Activated CD8-positive, alpha-beta memory T cell treated with anti-CD3 and anti-CD28 coated beads, Interleukin-2, amount 50 U/mL, for 1 hour (primary cell): ENCODE results near the gene CBX3.
"Not testable (repeated sequence)": the region's sequence is repeated elsewhere in the genome, so short reads cannot be mapped to it uniquely, and the experiment has no call there.

ENCODE experiments used
- DNase-seq: peaks from one replicate; pipeline ENCODE4 v3.0.0-alpha.2; 2020; ENCODE audit errors: extremely low read depth

The CBX3 gene

DNA sequence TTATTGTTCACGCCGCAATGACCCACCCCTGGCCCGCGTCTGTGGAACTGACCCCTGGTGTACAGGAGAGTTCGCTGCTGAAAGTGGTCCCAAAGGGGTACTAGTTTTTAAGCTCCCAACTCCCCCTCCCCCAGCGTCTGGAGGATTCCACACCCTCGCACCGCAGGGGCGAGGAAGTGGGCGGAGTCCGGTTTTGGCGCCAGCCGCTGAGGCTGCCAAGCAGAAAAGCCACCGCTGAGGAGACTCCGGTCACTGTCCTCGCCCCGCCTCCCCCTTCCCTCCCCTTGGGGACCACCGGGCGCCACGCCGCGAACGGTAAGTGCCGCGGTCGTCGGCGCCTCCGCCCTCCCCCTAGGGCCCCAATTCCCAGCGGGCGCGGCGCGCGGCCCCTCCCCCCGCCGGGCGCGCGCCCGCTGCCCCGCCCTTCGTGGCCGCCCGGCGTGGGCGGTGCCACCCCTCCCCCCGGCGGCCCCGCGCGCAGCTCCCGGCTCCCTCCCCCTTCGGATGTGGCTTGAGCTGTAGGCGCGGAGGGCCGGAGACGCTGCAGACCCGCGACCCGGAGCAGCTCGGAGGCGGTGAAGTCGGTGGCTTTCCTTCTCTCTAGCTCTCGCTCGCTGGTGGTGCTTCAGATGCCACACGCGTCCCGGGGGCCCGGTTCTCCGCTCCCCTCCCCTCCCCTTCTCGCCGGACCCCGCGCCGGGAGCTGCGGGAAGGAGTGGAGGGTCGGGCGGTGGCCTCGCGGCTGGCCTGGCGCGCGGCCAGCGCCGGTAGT, at the start of gene CBX3:
Gene CBX3, plus strand, starts transcription at position 499 of the 772 bp plus-strand sequence. CDS start 1,254 bp downstream, outside the sequence.
- DNase-seq = peak; percentile 75

DNA sequence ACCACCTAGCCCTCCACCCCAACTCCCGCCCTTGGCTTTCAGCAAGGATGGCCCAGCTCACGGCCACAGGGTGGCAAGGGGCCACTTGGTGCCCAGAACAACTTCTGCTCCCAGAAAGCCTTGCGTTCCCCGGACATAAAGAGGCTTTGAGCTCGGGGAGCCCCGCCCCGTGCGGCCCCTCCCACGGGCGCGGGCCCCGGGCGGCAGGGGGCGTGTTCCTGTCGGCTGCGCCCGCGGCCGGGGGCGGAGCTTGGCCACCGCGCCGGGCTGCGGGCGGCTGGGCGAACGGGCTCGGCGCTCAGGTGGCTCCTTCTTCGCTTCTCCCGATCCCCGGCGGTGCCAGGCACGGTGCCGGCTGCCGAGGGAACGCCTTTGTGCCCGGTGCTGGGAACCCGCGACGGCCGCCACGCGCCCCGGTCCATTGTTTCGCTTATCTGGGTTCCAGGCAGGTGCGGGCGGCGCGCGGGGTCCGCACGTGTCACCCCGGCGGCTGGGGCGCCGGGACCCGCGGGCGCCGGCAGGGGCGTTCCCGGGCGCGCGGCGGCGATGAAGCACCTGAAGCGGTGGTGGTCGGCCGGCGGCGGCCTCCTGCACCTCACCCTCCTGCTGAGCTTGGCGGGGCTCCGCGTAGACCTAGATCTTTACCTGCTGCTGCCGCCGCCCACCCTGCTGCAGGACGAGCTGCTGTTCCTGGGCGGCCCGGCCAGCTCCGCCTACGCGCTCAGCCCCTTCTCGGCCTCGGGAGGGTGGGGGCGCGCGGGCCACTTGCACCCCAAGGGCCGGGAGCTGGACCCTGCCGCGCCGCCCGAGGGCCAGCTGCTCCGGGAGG, 49.4 kb upstream of the CBX3 start, which contains the start of gene NFE2L3:
Gene NFE2L3, plus strand, starts transcription at position 246 of the 829 bp plus-strand sequence. Its CDS starts 301 bp downstream, at position 547.
- DNase-seq = no peak

DNA sequence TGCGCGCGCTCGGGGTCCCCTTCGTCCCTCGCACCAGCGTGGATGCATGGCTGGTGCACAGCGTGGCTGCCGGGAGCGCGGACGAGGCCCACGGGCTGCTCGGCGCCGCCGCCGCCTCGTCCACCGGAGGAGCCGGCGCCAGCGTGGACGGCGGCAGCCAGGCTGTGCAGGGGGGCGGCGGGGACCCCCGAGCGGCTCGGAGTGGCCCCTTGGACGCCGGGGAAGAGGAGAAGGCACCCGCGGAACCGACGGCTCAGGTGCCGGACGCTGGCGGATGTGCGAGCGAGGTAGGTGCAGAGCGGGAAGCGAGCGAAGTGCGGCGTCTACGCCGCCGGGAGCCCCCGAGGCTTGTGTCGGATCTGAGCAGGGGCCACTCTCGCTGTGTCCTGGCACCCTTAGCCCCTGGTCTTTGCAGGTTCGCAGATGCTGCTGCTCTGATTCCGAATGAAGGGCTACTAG, 48.7 kb upstream of the CBX3 start:
- DNase-seq = not testable (repeated sequence)

DNA sequence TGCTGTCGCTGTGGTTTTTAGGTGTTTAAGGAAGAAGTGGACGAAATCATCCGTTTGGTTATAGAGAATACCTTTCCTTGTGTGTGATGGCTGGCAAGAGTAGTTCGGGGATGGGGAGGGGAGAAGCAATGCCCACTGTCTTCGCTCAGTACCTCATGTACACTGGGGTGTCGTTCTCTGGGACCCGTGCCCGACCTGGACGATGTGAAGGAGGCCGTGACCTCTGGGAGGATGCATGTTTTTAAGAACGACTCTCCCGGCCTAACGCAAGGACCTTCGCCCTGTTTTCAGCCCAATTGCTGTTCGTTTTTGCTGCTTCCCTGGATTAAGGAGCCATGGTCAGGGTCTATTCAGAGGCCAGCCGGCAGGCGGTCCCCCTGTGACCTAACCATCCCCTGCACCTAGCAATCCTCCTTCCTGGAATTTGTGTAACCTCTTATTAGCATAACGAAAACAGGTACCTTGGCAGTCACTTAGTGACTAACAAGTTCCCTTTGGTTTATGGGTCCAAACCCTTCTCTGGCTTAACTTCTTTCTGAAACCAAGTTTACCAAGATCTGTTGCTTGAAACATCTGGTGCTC, 48.2 kb upstream of the CBX3 start:
- DNase-seq = no peak

DNA sequence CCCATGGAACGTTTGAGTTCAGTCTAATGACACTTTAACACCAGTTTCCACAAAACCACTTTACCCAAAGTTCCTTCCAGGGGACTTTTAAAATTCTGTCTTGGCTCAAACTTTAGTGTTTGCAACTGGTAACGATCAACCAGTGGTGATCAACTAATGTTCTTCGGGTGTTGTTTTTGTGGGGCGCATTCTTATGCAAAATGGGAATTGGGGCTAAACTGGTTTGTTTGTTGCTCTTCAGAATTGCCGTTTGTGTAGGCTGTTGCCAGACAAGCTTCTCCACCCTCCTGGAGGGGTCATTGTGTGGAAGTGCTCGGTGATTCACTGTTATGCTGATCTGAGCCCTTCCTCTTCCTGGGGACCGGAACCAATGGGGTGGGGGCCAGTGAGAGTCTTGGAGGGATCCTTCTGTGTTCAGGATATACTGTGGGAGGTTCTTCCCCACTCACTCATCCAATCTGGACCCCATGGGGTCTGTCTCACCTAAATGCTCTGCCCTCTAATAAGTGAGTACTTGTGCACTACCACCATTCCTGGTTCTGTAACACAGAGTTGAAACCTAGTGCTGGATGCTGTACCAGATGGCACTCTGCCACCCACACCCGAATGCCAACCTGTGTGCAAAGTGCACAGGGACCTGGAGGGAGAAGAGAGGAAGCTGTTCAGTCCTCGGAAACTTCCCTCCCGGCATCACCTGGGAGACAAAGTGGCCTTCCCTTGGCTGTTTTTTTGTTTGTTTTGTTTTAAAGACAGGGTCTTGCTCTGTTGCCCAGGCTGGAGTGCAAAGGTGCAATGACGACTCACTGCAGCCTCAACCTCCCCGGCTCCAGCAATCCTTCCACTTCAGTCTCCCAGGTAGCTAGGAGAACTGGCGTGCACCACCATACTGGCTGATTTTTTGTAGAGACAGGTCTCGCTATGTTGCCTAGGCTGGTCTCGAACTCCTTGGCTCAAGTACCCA, 47.4 kb upstream of the CBX3 start:
- no peak for DNase-seq

DNA sequence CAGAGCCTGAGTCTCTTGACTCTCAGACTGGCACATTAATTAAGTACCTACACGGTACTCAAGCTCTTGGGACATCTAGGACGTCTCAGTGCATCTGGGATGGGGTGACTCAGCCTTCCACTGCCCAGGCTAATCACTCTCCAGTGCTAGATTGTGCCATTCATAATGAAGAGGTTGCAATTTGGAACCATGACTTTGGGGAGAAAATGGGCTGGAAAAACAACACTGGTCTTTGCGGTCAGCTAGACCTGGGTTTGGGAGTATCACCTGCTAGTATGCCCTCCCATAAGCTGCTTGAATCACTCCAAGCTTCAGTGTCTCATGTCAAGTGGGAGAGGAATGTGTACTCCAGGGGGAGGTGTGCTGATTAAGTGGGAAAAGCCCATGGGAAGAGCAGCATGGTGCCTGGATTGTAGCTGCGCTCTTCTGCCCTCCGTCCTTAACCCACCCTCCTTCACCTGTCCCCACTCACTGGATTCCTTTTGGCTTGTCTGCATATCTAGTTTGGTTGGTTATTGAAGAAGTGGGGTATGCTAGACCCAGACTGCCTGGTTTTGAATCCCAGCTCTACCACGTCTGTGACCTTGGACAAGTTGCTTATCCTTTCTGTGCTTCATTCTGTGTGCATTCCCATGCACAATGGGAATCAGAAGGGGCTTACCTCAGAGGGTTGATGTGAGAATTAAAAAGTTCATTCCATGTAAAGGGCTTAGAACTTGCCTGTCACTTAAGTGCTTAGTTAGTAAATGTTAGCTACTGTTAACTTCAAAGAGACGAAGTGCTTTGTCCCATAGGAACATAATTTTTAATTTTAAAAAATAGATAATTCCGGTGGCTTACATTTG, 45.8 kb upstream of the CBX3 start:
- no peak for DNase-seq

DNA sequence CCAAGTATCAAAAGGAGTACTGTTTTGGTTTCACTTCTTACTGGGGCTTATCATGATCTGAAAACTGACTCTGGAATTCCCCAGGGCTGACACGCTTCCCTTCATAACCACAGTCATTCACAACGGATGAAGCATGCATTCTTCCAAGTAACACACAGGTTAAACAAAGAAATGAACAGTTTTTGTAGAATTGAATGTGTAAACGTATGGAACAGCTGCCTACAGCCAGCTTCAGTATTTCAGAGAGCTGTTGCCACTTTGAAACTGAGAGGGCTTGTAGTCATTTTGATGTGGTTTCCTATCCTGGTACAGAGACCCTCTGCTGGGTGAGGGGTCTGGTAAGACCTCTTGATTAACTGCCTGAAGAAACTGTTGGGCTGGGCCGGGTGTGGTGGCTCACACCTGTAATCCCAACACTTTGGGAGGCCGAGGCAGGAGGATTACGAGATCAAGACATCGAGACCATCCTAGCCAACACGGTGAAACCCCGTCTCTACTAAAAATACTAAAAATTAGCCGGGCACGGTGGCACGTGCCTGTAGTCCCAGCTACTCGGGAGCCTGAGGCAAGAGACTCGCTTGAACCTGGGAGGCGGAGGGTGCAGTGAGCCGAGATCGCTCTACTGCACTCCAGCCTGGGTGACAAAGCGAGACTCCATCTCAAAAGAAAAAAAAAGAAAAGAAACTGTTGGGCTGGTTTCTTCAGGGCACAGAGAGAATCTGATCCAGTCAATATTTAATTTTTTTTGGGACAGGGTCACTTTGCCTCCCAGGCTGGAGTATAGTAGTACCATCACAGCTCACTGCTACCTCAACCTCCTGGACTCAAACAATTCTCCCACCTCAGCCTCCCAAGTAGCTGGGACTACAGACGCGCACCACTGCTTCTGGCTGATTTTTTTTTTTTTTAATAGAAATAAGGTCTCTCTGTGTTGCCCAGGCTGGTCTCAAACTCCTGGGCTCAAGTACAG, 44.8 kb upstream of the CBX3 start:
- no peak for DNase-seq

DNA sequence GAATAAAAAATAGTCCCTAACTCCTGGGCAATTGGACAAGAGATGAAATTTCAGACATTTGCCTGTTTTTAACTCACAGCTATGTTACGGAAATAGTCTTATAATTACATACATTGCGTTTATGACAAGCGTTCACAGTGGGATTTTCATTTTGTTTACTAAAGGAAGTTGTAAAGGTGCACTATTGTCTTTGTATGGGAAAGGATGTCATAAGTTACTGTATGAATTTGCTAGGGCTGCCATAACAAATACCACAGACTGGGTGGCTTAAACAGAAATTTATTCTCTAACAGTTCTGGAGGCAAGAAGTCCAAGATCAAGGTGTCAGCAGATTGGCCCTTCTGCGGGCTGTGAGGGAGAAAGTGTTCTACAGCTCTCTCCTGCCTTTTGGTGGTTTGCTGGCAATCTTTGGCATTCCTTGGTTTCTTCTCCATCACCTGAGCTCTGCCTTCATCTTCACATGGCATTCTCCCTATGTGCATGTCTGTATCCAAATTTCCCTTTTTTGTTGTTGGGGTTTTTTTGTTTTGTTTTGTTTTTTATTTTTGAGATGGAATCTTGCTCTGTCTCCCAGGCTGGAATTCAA, 43.9 kb upstream of the CBX3 start:
- no peak for DNase-seq

DNA sequence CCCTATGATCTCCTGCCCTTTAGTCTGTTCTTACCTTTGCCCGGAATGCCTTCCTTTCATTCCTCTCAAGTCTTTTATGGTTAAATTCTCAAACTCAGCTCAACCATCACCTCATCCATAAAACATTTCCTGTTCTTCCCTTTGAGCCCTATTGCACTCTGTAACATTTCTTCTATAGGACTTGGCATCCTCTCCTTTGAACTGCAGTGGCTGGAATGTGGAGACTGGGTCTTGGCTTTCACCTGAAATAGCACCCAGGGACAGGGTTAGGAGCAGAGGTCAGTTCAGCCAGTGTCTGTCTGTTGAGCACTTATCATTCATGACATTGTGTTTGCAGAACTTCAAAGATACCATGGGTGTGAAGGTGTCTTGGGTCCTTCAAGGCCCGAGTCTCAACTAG, 42.3 kb upstream of the CBX3 start:
- no peak for DNase-seq

DNA sequence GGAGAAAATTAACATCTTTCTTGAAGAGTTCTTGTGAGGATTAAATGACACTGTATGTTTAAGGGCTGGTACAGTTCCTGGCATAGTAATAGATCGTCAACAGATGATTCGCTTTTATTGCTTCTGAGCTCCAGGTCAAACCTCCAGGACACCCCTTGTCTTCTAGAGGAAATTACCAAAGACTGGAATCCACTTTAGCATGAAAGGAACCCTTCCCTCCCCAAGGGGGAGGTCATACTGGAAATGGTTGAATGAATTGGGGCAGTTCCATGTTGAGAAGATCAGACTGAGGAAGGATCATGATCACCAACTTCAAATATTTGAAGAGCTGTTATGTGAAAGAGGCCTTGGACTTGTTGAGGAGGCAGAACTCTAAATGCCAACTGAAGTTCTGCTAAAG, 40.6 kb upstream of the CBX3 start:
- DNase-seq = no peak

DNA sequence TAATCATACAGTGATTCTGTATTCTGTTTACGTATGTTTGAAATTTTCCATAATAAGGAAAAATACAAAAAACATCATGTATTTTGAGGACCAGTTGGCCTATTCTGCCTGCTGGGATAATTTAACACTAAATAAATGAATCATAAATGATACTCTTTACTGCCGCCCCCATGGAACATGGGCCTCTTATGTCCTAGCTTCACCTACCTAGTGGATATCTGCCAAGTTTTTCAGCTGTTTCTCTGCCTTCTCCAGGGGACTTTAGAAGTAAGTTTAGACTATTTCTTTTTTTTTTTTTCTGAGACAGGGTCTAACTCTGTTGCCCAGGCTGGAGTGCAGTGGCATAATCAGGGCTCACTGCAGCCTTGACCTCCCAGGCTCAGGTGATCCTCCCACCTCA, 39.1 kb upstream of the CBX3 start:
- DNase-seq = no peak

DNA sequence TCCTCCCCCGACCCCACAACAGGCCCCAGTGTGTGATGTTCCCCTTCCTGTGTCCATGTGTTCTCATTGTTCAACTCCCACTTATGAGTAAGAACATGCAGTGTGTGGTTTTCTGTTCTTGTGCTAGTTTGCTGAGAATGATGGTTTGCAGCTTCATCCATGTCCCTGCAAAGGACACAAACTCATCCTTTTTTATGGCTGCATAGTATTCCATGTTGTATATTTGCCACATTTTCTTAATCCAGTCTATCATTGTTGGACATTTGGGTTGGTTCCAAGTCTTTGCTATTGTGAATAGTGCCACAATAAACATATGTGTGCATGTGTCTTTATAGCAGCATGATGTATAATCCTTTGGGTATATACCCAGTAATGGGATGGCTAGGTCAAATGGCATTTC, 37.7 kb upstream of the CBX3 start:
- DNase-seq = not testable (repeated sequence)

DNA sequence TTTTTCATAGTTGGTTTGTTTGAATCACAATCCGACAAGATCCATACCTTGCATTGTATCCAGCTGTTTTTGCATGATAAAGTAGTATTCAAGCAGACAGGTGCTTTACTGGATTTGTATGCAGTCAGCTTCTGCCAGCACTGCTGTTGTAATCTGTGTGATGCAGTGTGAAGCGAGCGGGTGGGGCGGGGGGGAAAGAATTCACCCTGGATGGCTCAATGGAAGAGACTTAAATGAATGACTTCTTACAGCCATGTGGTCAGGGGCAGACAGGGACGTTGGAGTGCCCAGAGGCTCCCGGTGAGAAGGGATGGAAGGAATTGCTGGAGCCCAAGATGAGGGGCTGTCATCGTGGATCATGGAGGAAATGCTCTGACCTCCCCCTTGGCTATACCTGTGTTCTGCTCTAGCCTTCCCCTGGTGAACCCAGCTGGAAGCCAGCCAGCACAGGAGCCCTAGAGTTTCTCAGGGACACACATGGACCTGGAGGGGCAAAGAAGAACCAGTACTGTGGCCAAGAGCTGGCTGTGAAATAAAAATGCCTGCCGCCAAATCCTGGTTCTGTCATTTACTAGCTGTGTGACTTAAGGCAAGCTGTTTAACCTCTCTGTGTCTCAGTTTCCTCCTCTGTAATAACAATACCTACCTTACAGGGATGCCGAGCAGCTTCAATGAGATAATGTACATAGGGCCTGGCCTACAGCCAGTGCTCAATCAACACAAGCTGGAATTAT, 35.4 kb upstream of the CBX3 start:
- no peak for DNase-seq

DNA sequence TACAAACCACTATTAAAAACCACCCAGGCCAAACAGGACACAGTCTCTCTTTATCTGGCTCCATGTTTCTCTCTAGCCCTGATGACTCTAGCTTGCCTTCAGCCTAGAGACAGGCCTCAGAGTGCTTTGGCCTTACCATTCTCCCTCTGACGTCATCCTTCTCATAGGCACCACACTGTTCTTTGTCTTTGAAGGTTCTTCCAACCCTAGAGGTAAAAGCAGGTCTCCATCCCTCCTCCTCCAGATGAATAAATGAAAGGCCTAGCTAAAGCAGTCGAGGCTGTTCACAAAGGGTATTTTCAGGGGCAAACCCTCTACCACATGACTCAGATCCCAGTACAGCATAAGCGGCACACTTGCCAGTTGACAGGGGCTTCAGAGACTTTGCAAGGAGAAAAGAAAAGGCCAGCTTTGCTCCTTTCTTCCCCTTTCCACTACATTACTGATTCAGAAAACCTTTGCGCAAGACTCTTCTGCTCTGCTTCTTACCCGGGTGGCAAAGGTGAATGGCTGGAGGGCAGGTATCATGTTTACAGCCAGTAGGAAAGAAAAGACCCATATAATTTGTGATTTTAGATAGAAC, 34.8 kb upstream of the CBX3 start:
- no peak for DNase-seq

DNA sequence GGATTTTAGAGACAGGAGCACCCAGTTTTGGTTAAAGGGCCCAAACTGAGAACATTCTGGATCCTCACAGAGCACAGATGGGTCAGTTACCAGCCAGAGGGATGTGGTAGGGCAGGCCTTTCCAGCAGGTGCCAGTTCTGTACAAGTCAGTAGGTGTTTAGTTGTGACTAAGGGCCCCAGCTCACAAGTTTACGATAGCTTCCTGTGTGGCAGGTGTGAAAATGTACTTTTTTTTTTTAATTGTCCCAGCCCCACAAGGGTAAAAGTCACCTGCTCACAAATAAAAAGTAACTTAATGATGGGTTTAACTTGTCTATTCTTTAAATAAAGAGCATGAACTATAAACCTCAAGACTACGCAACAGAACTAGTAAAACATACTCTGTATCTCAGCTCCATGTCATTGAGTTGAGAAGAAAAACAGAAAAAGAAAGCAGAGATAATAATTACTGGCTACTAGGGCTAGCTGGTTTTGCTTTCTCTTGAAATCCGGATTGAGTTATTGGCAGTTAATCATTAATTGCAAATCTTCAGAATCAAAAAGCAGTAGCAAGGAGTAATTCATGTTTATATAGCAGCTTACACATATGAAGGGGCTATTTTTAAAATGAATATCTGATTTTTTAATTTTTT, 34.1 kb upstream of the CBX3 start:
- no peak for DNase-seq

DNA sequence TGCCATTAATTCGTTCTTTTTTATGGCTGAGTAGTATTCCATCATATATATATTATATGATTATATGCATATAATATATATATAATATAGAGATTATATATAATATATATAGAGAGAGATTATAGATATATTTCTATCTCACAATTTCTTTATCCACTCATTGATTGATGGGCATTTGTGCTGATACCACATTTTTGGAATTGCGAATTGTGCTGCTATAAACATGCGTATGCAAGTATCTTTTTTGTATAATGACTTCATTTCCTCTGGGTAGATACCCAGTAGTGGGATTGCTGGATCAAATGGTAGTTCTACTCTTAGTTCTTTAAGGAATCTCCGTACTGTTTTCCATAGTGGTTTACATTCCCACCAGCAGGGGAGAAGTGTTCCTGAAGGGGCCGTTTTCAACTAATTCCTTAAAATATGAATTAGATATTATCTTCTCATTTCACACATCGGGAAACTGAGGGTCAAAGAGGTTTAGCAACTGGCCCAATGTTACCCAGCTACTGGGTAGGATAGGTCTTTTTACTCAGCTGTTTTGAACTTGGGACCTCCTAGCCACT, 33.0 kb upstream of the CBX3 start:
- no peak for DNase-seq

DNA sequence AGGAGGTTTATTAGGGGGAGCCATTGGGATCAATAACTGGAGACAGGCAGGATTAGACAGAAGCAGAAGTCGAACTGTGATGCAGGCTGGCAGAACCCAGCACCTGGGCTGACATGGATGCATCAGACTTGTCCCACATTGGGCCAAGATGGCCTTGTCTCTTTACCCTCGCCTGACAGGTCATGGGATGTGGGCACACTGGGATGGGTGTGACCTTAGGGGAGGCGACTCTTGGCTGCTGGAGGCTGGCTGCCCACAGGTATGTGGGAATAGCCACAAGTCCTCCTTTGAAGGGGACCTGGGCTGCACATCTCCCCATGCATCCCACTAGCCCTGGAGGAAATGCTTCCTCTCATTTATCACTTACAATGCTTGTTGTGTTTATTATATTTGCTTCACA, 32.3 kb upstream of the CBX3 start:
- DNase-seq = no peak
